Measurements from ENCODE around the gene CCDC9B.

GRCh38 chr15:40303576-40303975 is 37.2 kb downstream of the CCDC9B start:
- TF ChIP-seq CTCF (IDR thresholded peaks at IDR 0.05) = no peak
- TF ChIP-seq POLR2A (IDR thresholded peaks at IDR 0.05) = no peak
- no peak for TF ChIP-seq POLR2AphosphoS5 (IDR thresholded peaks at IDR 0.05)

Data from prostate gland (tissue), 2 donors.